Measurements from ENCODE around the gene MAPRE3.

MAPRE3 gene

GRCh38 chr2:26970928-26971627 lies 641 bp downstream of the MAPRE3 start:
- Mint-ChIP-seq H3K27ac (peak overlapping the region; percentile 37 to 74), H3K4me3 (peak overlapping the region; percentile 87 to 89), H3K27me3 (peaks cover 33% of the 10 kb centered on the region), H3K4me1 (peaks cover 27% of the 10 kb centered on the region), H3K9me3 (no peaks in the 10 kb centered on the region)
- peak; percentile 36 for ATAC-seq
- DNase-seq: peak in 1 of 2 donors; percentile 8

GRCh38 chr2:26971911-26972786 lies 1.7 kb downstream of the MAPRE3 start:
- peak overlapping the region in 1 of 2 donors; percentile 89 for H3K4me3 Mint-ChIP-seq
- H3K27me3 Mint-ChIP-seq: peaks cover 25% of the 10 kb centered on the region
- H3K4me1 Mint-ChIP-seq: peaks cover 27% of the 10 kb centered on the region
- no peaks in the 10 kb centered on the region for H3K9me3 Mint-ChIP-seq
- ATAC-seq (no peak), DNase-seq (no peak)
- H3K27ac Mint-ChIP-seq: peak overlapping the region in 1 of 2 donors; percentile 61

- H3K4me1 Mint-ChIP-seq: peaks cover 18% of the 10 kb centered on the region
- no peaks in the 10 kb centered on the region for H3K9me3 Mint-ChIP-seq
- DNase-seq (no peak), ATAC-seq (no peak)
- H3K4me3 Mint-ChIP-seq: no peak overlapping the region
- H3K27me3 Mint-ChIP-seq: peaks cover 12% of the 10 kb centered on the region
- no peak overlapping the region for H3K27ac Mint-ChIP-seq
These were observed 3.9 kb downstream of the MAPRE3 start for GRCh38 chr2:26974352-26974751.

GRCh38 chr2:26975102-26975501 lies 4.7 kb downstream of the MAPRE3 start:
- no peak for DNase-seq
- H3K9me3 Mint-ChIP-seq: no peaks in the 10 kb centered on the region
- H3K27me3 Mint-ChIP-seq: peaks cover 9% of the 10 kb centered on the region
- H3K4me1 Mint-ChIP-seq: peaks cover 10% of the 10 kb centered on the region
- no peak for ATAC-seq
- peak overlapping the region; percentile 4 to 43 for H3K27ac Mint-ChIP-seq
- no peak overlapping the region for H3K4me3 Mint-ChIP-seq

GRCh38 chr2:26975656-26976055 lies 5.2 kb downstream of the MAPRE3 start:
- H3K4me3 Mint-ChIP-seq: no peak overlapping the region
- H3K27me3 Mint-ChIP-seq: peaks cover 9% of the 10 kb centered on the region
- no peak overlapping the region for H3K27ac Mint-ChIP-seq

GRCh38 chr2:26976237-26976636 lies 5.8 kb downstream of the MAPRE3 start:
- Mint-ChIP-seq H3K27ac (no peak overlapping the region), H3K27me3 (peaks cover 9% of the 10 kb centered on the region), H3K9me3 (no peaks in the 10 kb centered on the region), H3K4me1 (peaks cover 4% of the 10 kb centered on the region), H3K4me3 (no peak overlapping the region)
- ATAC-seq (no peak), DNase-seq (no peak)

More at GRCh38 chr2:26975656-26976055, 5.2 kb downstream of the MAPRE3 start:
- DNase-seq: no peak
- ATAC-seq: no peak
- Mint-ChIP-seq H3K4me1 (peaks cover 8% of the 10 kb centered on the region), H3K9me3 (no peaks in the 10 kb centered on the region)

- DNase-seq (no peak), ATAC-seq (no peak)
- Mint-ChIP-seq H3K9me3 (no peaks in the 10 kb centered on the region), H3K27ac (no peak overlapping the region), H3K4me3 (no peak overlapping the region), H3K27me3 (peaks cover 9% of the 10 kb centered on the region), H3K4me1 (no peaks in the 10 kb centered on the region)
These were observed 6.6 kb downstream of the MAPRE3 start for GRCh38 chr2:26977012-26977411.

- ATAC-seq: no peak
- no peak for DNase-seq
- peaks cover 9% of the 10 kb centered on the region for H3K27me3 Mint-ChIP-seq
- H3K4me3 Mint-ChIP-seq: no peak overlapping the region
- H3K9me3 Mint-ChIP-seq: no peaks in the 10 kb centered on the region
- H3K4me1 Mint-ChIP-seq: no peaks in the 10 kb centered on the region
- no peak overlapping the region for H3K27ac Mint-ChIP-seq
These were observed 7.7 kb downstream of the MAPRE3 start for GRCh38 chr2:26978061-26978596.

GRCh38 chr2:26979741-26980140 lies 9.3 kb downstream of the MAPRE3 start:
- H3K4me3 Mint-ChIP-seq: no peak overlapping the region
- no peaks in the 10 kb centered on the region for H3K4me1 Mint-ChIP-seq
- no peaks in the 10 kb centered on the region for H3K9me3 Mint-ChIP-seq
- ATAC-seq (no peak), DNase-seq (no peak)
- peaks cover 5% of the 10 kb centered on the region for H3K27me3 Mint-ChIP-seq
- H3K27ac Mint-ChIP-seq: peak overlapping the region in 1 of 2 donors; percentile 22

GRCh38 chr2:26980971-26981370 lies 10.5 kb downstream of the MAPRE3 start:
- Mint-ChIP-seq H3K9me3 (no peaks in the 10 kb centered on the region), H3K27ac (no peak overlapping the region)

GRCh38 chr2:26982102-26982742 lies 11.8 kb downstream of the MAPRE3 start:
- Mint-ChIP-seq H3K4me1 (no peaks in the 10 kb centered on the region), H3K4me3 (no peak overlapping the region), H3K9me3 (no peaks in the 10 kb centered on the region), H3K27me3 (no peaks in the 10 kb centered on the region), H3K27ac (peak overlapping the region in 1 of 2 donors; percentile 83)
- DNase-seq: peak in 1 of 2 donors; percentile 15
- peak; percentile 76 for ATAC-seq

More at GRCh38 chr2:26980971-26981370, 10.5 kb downstream of the MAPRE3 start:
- H3K4me1 Mint-ChIP-seq: no peaks in the 10 kb centered on the region
- DNase-seq (no peak), ATAC-seq (no peak)
- no peak overlapping the region for H3K4me3 Mint-ChIP-seq
- H3K27me3 Mint-ChIP-seq: no peaks in the 10 kb centered on the region

- Mint-ChIP-seq H3K4me3 (no peak overlapping the region), H3K9me3 (no peaks in the 10 kb centered on the region), H3K27me3 (no peaks in the 10 kb centered on the region), H3K27ac (no peak overlapping the region), H3K4me1 (no peaks in the 10 kb centered on the region)
- ATAC-seq (no peak), DNase-seq (no peak)
These were observed 13.3 kb downstream of the MAPRE3 start for GRCh38 chr2:26983746-26984145.

GRCh38 chr2:26985807-26986206 lies 15.4 kb downstream of the MAPRE3 start:
- H3K4me3 Mint-ChIP-seq: no peak overlapping the region
- no peaks in the 10 kb centered on the region for H3K4me1 Mint-ChIP-seq
- H3K27me3 Mint-ChIP-seq: no peaks in the 10 kb centered on the region
- DNase-seq: no peak
- H3K27ac Mint-ChIP-seq: no peak overlapping the region
- H3K9me3 Mint-ChIP-seq: no peaks in the 10 kb centered on the region
- ATAC-seq: no peak

GRCh38 chr2:26986576-26986975 lies 16.1 kb downstream of the MAPRE3 start:
- no peak overlapping the region for H3K4me3 Mint-ChIP-seq
- no peaks in the 10 kb centered on the region for H3K4me1 Mint-ChIP-seq
- no peaks in the 10 kb centered on the region for H3K9me3 Mint-ChIP-seq
- ATAC-seq: no peak
- no peaks in the 10 kb centered on the region for H3K27me3 Mint-ChIP-seq
- no peak overlapping the region for H3K27ac Mint-ChIP-seq
- no peak for DNase-seq

GRCh38 chr2:26988058-26988860 lies 17.8 kb downstream of the MAPRE3 start:
- ATAC-seq (no peak), DNase-seq (no peak)
- H3K9me3 Mint-ChIP-seq: no peaks in the 10 kb centered on the region
- no peak overlapping the region for H3K4me3 Mint-ChIP-seq
- H3K27ac Mint-ChIP-seq: no peak overlapping the region
- no peaks in the 10 kb centered on the region for H3K27me3 Mint-ChIP-seq
- no peaks in the 10 kb centered on the region for H3K4me1 Mint-ChIP-seq

Data from stimulated activated naive CD8-positive, alpha-beta T cell treated with anti-CD3 and anti-CD28 coated beads, Interleukin-15, amount 100 ng/mL, for 72 hours (primary cell).